GM12878 (cell line): ENCODE measurements around the gene ASB6. TPM values are rescaled to one million over a fixed set of nuclear protein-coding genes. Genes with fewer than 3 reads are reported as not detected.

Experiments used
- ATAC-seq: fragments of 200-7000 bp; cut with Tn5 transposase; 3 replicates; pipeline ENCODE4 v1.9.1; 2020; ENCODE audit warnings: mild to moderate bottlenecking, moderate library complexity
- BruUV-seq: library from RNA; stranded (reverse); fragments of 400-500 nt; replicated peaks from 2 replicates; lab custom pipeline; 2021; lab: Mats Ljungman, UMichigan
- CTCF ChIA-PET: fragments of 300-600 bp; sonication (Branson Sonifier 250); formaldehyde crosslinking; extraction: SDS; loops from one replicate; lab custom pipeline; 2021; ENCODE audit warnings: inconsistent platforms; lab: Yijun Ruan, JAX
- POLR2A ChIA-PET: fragments of 350-600 bp; formaldehyde crosslinking; extraction: SDS; loops from one replicate; lab custom pipeline; 2021; ENCODE audit warnings: inconsistent platforms; lab: Charles Lee
- RAD21 ChIA-PET: fragments of 300-600 bp; sonication (Branson Sonifier 250); formaldehyde crosslinking; loops from one replicate; lab custom pipeline; 2023; ENCODE audit warnings: antibody characterized with exemption; ENCODE audit not compliant: unreplicated experiment; lab: Charles Lee
- SMC1A ChIA-PET: fragments of 300-600 bp; sonication (Branson Sonifier 250); formaldehyde crosslinking; loops from one replicate; lab custom pipeline; 2023; ENCODE audit not compliant: unreplicated experiment, uncharacterized antibody; lab: Charles Lee
- DNase-seq: peaks from one replicate; pipeline ENCODE4 v3.0.0-alpha.2; 2011; ENCODE audit warnings: low read depth, low spot score
- FAIRE-seq: peaks from 3 replicates; lab custom pipeline; 2011; peaks lifted over from hg19 to GRCh38; lab: Jason Lieb, UNC
- H2AFZ ChIP-seq: 2 replicates; pipeline ENCODE4 v1.6.0; 2011; ENCODE audit warnings: low read depth, low read length, control low read depth; ENCODE audit not compliant: control insufficient read depth
- H3K27ac ChIP-seq: 2 replicates; pipeline ENCODE4 v1.5.1; 2011; ENCODE audit warnings: control low read depth; ENCODE audit not compliant: control insufficient read depth, insufficient read depth
- H3K27me3 ChIP-seq, 2 experiments: replicated peaks in 1 of 2; 2 replicates each; pipeline versions ENCODE4 v1.6.0 to v1.6.1; 2011; ENCODE audit warnings: low read length in 1 of 2; ENCODE audit not compliant: control insufficient read depth in 2 of 2, insufficient read depth in 2 of 2
- H3K36me3 ChIP-seq, 2 experiments: 2 replicates each; pipeline ENCODE4 v1.5.1; 2011; ENCODE audit warnings: low read length in 1 of 2; ENCODE audit not compliant: control insufficient read depth in 2 of 2, insufficient read depth in 2 of 2
- H3K4me1 ChIP-seq: 2 replicates; pipeline ENCODE4 v1.6.1; 2011; ENCODE audit warnings: mild to moderate bottlenecking, low read length, moderate library complexity, mixed read lengths; ENCODE audit not compliant: control insufficient read depth, insufficient read depth
- H3K4me2 ChIP-seq: 2 replicates; pipeline ENCODE4 v1.6.0; 2011; ENCODE audit warnings: control low read depth; ENCODE audit not compliant: control insufficient read depth, insufficient read depth
- H3K4me3 ChIP-seq: fragments of 200-600 bp; sonication (generic); 2 replicates; pipeline ENCODE4 v1.5.1; 2016
- H3K79me2 ChIP-seq: 2 replicates; pipeline ENCODE4 v1.6.0; 2011; ENCODE audit warnings: low read length; ENCODE audit not compliant: control insufficient read depth, insufficient read depth
- H3K9ac ChIP-seq: 2 replicates; pipeline ENCODE4 v1.8.0; 2011; ENCODE audit warnings: low read length, control low read depth, mixed read lengths; ENCODE audit not compliant: control insufficient read depth, insufficient read depth
- H3K9me3 ChIP-seq: replicated peaks from 3 replicates; pipeline ENCODE4 v1.5.1; 2011; ENCODE audit warnings: mild to moderate bottlenecking, low read length; ENCODE audit not compliant: control insufficient read depth, insufficient read depth
- H4K20me1 ChIP-seq: 2 replicates; pipeline ENCODE4 v1.6.0; 2011; ENCODE audit not compliant: control insufficient read depth, insufficient read depth
- ATF7 ChIP-seq: fragments of 450-650 bp; IDR thresholded peaks from 2 replicates; pipeline ENCODE4 v1.6.1; 2016; ENCODE audit warnings: low read depth, mild to moderate bottlenecking
- CHD4 ChIP-seq: fragments of 200-600 bp; sonication (generic); IDR thresholded peaks from 2 replicates; pipeline ENCODE4 v1.6.1; 2016; ENCODE audit warnings: mild to moderate bottlenecking
- CUX1 ChIP-seq: IDR thresholded peaks from 2 replicates; pipeline ENCODE4 v1.6.1; 2012; ENCODE audit warnings: improper control_type of control experiment, low read depth, low read length; ENCODE audit not compliant: insufficient replicate concordance
- IRF3 ChIP-seq: fragments of 450-650 bp; IDR thresholded peaks from 2 replicates; pipeline ENCODE4 v1.6.1; 2014; ENCODE audit warnings: mild to moderate bottlenecking
- JUNB ChIP-seq: IDR thresholded peaks from 2 replicates; pipeline ENCODE4 v1.6.1; 2016; ENCODE audit warnings: antibody characterized with exemption, mild to moderate bottlenecking
- RFX5 ChIP-seq: IDR thresholded peaks from 2 replicates; pipeline ENCODE4 v1.6.1; 2011; ENCODE audit warnings: low read depth, low read length, improper control_type of control experiment
- STAT3 ChIP-seq: IDR thresholded peaks from 2 replicates; pipeline ENCODE4 v1.6.1; 2011; ENCODE audit warnings: low read depth, low read length, improper control_type of control experiment
- SUPT20H ChIP-seq: IDR thresholded peaks from 2 replicates; pipeline ENCODE4 v1.6.1; 2011; ENCODE audit warnings: low read depth, mild to moderate bottlenecking, low read length, moderate library complexity, borderline replicate concordance; ENCODE audit not compliant: control insufficient read depth
- ZNF622 ChIP-seq: fragments of 450-650 bp; IDR thresholded peaks from 2 replicates; pipeline ENCODE4 v1.6.1; 2017; ENCODE audit warnings: mild to moderate bottlenecking, inconsistent platforms
- WGBS: methylation state at CpG from one replicate; pipeline ENCODE4 v1.1.6; 2016; ENCODE audit warnings: low lambda C conversion rate; ENCODE audit not compliant: insufficient replicate concordance, insufficient coverage; ENCODE audit errors: missing lambda C conversion rate; 5-methylcytosine and 5-hydroxymethylcytosine counted together
- in situ Hi-C: fragments of 300-500 bp; cut with MboI; formaldehyde crosslinking; loops from 9 replicates; pipeline ENCODE4 v1.14.3; 2018; ENCODE audit warnings: mixed read lengths
- intact Hi-C: fragments of 100-400 bp; cut with micrococcal nuclease; formaldehyde crosslinking; loops from one replicate; pipeline ENCODE4 v1.14.2; 2022; ENCODE audit not compliant: unreplicated experiment
- polyA plus RNA-seq, 11 experiments: library from polyadenylated mRNA; depleted of rRNA in 4 of 11; unstranded in 6 of 11; stranded (reverse) in 5 of 11; fragments of >200 nt; fragmentation: Nextera tagmentation in 4 of 11; fragmentation: Illumina TruSeq in 1 of 11; extraction: Ambion mirVana in 4 of 11; extraction: Trizol in 1 of 11; gene quantifications; 1 replicate in 1 of 11; 2 replicates in 10 of 11; pipeline versions ENCODE4 v1.2.1 to v1.2.3, GENCODE V29; 2011 to 2016; ENCODE audit warnings: inconsistent platforms in 2 of 11, missing spikeins in 2 of 11, low read depth in 1 of 11
- total RNA-seq, 4 experiments: library from RNA; depleted of rRNA in 3 of 4; stranded (reverse); fragments of >200 nt in 3 of 4; fragmentation: Illumina TruSeq in 1 of 4; extraction: Trizol in 1 of 4; gene quantifications; 2 replicates each; pipeline versions ENCODE4 v1.2.1 to v1.2.3, GENCODE V29; 2013 to 2021

Gene ASB6
- total and polyA plus RNA-seq, 10 of the 15 experiments (the other 5 are each of a cell fraction or from before 2014, with no cell fraction given) = 0.80 to 18.2 (median 9.9) TPM

GRCh38 chr9:129673602-129674001 lies 31.7 kb upstream of the ASB6 start:
- Histone ChIP-seq H3K9me3 (no peaks in the 10 kb centered on the region), H3K9ac (no peak overlapping the region), H3K36me3 (no peaks in the 10 kb centered on the region), H3K4me3 (no peak overlapping the region), H3K4me1 (no peaks in the 10 kb centered on the region), H4K20me1 (no peaks in the 10 kb centered on the region), H3K79me2 (no peaks in the 10 kb centered on the region), H3K27ac (no peak overlapping the region), H2AFZ (no peak overlapping the region), H3K27me3 (peaks cover 0 to 2% of the 10 kb centered on the region in 2 experiments; a peak in 2 of 4 replicates), H3K4me2 (no peak overlapping the region)
- DNase-seq (no peak), FAIRE-seq (no peak), ATAC-seq (no peak)
- intact Hi-C loops (no loop called here), in situ Hi-C loops (no loop called here)
- SMC1A ChIA-PET = no interaction called here
- TF ChIP-seq CHD4 (no peak), ZNF622 (no peak), IRF3 (no peak), CUX1 (no peak), SUPT20H (no peak), ATF7 (no peak), RFX5 (no peak), JUNB (no peak), STAT3 (no peak)
- WGBS = 18% methylated on average over 12 of the region's 12 CpGs
- RAD21 ChIA-PET = no interaction called here
- CTCF ChIA-PET = interaction anchor here (0.5 to 0.6 kb wide), 2 partner anchors 48 to 451 kb away, joined by 3 to 5 read pairs; partner anchors contain the start of gene NTMT1
- POLR2A ChIA-PET = no interaction called here
- no TSS peak for BruUV-seq
